T follicular helper cell (primary cell): ENCODE results near the gene FAM13C.
"Not testable (repeated sequence)": the region's sequence is repeated elsewhere in the genome, so short reads cannot be mapped to it uniquely, and the experiment has no call there.

Experiments used
- DNase-seq: peaks from one replicate; pipeline ENCODE4 v3.0.0-alpha.2; 2020; ENCODE audit warnings: low read depth
- total RNA-seq, 2 experiments: gene quantifications; one replicate each; lab custom pipeline; 2026; lab: John Stamatoyannopoulos, UW

The FAM13C gene
- total RNA-seq: 0 reads per million in 2 experiments

DNA sequence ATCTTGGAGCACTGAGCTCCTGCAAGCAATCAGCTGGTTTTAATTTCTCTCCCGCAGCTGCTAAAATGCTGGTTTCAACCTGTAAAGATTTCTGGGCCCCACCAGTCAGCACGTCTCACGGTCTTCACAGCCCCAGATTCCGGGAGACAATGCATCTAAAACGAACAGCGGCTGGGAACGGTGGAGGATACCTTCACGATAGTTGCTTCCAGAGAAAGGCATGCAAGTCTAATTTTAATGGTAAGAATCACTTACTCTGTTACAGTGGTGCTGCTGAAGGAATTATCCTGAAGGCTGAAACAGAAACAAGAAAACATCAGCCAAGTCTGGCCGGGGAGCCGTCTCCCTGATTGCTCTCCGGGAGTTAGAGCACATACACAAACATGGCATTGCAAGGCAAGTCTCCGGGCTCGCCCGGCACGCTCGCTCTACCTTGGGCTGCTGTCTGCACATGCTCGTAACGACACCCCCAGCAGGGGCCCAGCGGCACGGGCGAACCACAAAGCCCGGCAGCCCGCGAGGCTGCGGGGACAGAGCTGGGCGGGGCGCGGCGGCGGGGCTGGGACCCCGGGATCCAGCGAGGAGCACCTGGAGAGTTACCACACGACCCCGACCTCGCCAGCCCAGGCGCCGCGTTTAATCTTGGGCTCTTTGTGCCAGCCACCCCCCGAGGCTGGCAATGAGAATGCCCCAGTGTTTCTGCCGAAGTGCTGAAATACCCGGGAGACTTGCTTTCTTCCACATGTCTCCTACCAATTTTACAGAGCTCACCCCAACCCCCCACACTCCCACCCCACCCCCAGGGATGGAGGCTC, at the start of gene FAM13C:
Gene FAM13C (minus strand): TSS at position 406 of the 815 bp plus-strand sequence. CDS start 89 bp downstream, at position 317.
- no peak for DNase-seq

GRCh38 chr10:59405235-59405634, 42.9 kb upstream of the FAM13C start:
- DNase-seq: no peak

DNA sequence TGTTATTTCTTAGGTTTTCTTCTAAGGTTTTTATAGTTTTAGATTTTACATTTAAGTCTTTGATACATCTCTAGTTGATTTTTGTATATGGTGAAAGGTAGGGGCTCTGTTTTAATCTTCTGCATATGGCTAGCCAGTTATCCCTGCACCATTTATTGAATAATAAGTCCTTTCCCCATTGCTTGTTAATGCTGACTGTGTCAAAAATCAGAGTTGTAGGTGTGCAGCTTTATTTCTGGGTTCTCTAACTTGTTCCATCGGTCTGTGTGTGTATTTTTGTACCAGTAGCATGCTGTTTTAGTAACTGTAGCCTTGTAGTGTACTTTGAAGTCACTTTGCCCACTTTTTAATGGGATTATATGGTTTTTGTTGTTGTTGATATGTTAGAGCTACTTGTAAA, 37.9 kb upstream of the FAM13C start:
- DNase-seq: no peak

- DNase-seq: not testable (repeated sequence)
Measured at GRCh38 chr10:59399329-59399728, 37.0 kb upstream of the FAM13C start.

DNA sequence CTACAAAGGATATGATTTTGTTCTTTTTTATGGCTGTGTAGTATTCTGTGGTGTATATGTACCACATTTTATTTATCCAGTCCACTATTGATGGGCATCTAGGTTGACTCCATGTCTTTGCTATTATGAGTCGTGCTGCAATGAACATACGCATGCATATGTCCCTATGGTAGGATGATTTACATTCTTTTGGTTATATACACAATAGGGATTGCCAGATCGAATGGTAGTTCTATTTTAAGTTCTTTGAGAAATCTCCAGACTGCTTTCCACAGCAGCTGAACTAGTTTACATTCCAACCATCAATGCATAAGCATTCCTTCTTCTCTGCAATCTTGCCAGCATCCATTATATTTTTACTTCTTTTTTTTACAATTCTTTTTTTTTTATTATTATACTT, 35.6 kb upstream of the FAM13C start:
- no peak for DNase-seq

GRCh38 chr10:59395984-59396383, 33.6 kb upstream of the FAM13C start:
- no peak for DNase-seq

- DNase-seq: no peak
Measured at GRCh38 chr10:59393349-59393748, 31.0 kb upstream of the FAM13C start.

DNA sequence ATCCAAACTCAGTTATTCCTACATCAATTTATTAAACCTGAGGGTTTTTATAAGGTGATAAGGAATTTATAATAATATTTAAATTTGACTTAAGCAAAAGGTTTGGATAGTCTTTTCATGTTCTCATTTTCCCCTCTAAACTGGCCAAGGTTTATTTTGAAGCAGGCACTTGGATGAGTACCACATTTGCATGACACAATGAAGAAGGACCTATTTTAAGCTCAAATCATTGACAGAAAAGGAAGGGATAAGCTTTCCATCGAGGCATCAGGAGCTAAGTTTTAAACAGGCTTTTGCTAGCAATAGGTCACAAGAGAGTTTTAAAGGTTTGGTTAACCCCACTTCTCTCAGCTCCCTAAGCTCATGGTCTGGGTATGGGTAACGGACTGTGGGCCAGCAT, 28.7 kb upstream of the FAM13C start:
- DNase-seq: no peak

DNA sequence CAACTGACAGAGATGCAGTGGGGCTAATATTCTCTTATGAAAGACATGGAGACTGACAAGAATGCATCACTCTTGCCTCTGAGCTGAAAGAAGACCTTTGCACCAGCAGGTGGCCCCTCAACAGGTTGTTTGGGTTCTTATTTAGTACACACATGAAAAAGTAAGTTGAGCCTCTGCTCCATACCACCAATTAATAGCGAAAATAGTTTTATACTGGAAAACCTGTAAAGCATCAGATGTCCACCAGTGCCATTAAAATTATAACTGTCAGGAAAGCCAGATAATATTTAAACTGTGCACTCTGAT, 26.3 kb upstream of the FAM13C start:
- DNase-seq: no peak

DNA sequence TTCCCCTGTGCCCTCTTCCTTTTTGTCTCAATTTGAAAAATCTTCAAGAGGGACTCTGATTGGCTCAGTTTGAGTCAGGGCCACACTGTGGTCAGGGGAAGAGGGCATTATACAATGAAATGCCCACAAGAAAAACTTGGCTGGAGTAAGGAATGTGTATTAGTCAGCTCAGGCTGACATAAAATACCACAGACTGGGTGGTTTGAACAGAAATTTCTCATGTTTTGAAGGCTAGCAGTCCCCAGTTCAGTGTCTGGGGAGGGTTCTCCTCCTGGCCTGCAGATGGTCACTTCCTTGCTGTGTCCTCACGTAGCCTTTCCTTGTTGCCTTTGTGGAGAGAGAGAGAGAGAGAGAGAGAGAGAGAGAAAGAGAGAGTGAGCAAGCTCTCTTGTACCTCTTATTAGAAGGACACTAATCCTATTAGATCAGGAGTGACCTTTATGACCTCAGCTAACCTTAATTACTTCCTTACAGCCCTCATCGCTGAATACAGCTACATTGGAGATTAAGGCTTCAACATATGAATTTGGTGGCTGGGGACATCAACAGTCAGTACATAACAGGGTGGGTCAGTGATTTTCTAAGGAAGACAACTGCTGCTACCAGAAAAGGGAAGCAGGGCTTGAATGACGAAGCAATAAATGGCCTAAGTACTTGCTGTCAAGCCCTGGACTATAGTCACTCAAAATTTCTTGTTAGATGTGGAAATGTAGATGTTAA, 25.8 kb upstream of the FAM13C start:
- DNase-seq: no peak

- DNase-seq: no peak
Measured at GRCh38 chr10:59384761-59385160, 22.4 kb upstream of the FAM13C start.

DNA sequence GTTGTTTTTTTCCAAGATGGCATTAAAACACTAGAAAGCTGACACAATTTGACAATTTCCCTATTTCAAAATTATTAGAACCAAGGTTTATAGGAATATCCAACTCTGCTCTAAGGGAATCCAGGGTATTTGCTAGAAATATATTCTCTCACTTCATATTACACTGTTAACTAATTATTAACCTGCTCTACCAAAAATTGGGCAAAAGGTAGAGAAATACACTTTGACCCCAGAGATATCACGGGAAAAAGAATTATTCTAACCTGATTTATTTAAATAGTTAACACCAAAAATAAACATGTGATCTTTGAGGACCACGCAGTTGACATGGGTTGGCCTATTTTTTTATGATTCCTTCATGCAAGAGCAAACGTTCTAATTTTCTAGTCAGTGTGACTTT, 21.6 kb upstream of the FAM13C start:
- no peak for DNase-seq

DNA sequence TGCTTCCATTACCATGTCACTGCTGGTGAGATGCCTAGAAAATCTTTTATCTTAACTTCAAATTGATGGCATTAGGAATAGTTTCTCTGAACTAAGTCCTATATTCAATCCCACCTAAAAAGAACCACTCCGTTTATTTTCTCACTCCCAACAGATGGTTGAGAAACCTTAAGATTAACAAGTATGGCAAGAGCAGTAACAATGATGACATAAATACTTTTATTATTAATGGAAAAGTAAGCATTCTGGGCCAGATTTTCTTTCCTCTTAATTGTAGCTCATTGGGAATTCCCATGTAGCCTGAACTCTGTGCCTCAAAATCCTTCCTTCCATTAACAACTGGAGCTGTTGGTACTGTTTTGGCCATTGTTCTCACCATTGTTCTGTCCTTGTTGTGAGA, 21.1 kb upstream of the FAM13C start:
- DNase-seq: no peak

- DNase-seq: no peak
Measured at GRCh38 chr10:59382831-59383295, 20.5 kb upstream of the FAM13C start.

GRCh38 chr10:59381687-59382086, 19.3 kb upstream of the FAM13C start:
- no peak for DNase-seq

- DNase-seq: no peak
Measured at GRCh38 chr10:59376846-59377245, 14.5 kb upstream of the FAM13C start.

- DNase-seq: no peak
Measured at GRCh38 chr10:59375990-59376389, 13.6 kb upstream of the FAM13C start.

DNA sequence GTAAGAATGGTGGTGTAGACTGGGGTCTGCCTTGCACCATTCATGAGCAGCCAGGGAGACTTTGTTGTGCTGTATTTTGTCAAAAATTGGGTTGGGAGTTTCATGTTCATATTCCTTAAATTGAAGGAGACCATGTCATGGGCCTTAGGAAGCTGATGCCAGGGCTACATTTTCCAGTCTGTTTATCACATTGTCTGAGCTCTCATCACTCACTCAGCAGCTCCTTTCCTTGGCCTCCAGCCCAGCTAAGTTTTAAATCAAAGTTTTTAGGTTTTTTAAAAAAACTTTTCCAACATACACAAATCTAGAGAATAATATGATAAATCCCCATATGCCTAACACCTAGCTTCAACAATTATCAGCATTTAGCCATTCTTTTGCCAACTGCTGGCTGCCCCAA, 12.6 kb upstream of the FAM13C start:
- DNase-seq: no peak

- DNase-seq: no peak
Measured at GRCh38 chr10:59373071-59373470, 10.7 kb upstream of the FAM13C start.

- no peak for DNase-seq
Measured at GRCh38 chr10:59372543-59372942, 10.2 kb upstream of the FAM13C start.

DNA sequence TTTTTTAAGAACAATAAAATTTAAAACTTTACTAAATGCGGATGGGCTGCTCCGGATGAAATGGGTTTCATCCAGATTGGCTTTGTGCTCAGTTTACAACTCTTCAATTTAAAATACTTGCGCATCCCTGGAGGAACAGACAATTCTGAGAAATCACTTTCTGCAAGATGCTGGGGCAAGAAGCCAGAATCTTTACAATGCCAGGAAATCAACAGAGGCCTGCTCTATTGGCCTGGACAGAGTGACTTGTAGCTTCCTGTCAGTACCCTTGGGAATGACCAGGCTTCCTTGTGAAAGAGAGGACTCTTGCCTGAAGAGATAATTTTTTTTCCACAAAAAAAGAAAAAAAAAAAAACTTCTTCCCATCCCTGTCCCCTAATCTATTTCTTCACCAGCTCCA, 3.9 kb upstream of the FAM13C start:
- DNase-seq: no peak

DNA sequence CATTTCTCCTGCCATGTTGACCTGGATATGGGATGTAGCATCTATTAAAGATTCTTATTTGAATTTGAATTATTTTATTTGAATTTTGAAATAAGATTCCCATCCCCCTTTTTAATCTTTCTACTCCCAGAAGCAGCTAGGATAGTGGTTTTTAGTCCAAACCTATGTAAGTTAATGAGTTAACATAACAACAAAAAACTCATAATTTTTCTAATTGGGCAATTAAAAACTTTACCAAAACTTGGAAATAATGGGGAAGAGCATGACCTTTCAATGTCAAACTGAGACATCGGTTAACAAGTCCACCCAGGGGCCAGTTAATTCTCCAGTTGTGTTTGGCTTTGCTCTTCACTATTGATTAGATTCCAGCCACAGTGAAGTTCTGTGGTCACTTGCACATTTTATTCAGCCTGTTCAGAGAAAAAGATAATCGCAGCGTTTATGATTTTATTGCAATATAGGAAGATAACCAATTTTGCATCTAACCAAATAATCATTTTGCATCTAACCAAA, 1.2 kb upstream of the FAM13C start:
- DNase-seq: no peak

GRCh38 chr10:59362959-59363381, 621 bp upstream of the FAM13C start:
- no peak for DNase-seq
